HG03025 (cell line): ENCODE data around the gene FNDC10.

Experiments
- ATAC-seq: cut with Tn5 transposase; IDR thresholded peaks from one replicate; pipeline ENCODE4 v1.9.1; 2021; ENCODE audit warnings: mild to moderate bottlenecking, moderate library complexity; ENCODE audit not compliant: unreplicated experiment, low FRiP score

The FNDC10 gene

GRCh38 chr1:1628754-1629429 lies 29.0 kb upstream of the FNDC10 start:
- no peak for ATAC-seq

- no peak for ATAC-seq
Observed at GRCh38 chr1:1627829-1628753, 28.2 kb upstream of the FNDC10 start.

GRCh38 chr1:1627261-1627828 lies 27.4 kb upstream of the FNDC10 start:
- no peak for ATAC-seq

GRCh38 chr1:1626207-1627141 lies 26.5 kb upstream of the FNDC10 start:
- no peak for ATAC-seq

GRCh38 chr1:1625824-1626206 lies 25.9 kb upstream of the FNDC10 start:
- no peak for ATAC-seq

GRCh38 chr1:1625404-1625775 lies 25.5 kb upstream of the FNDC10 start:
- ATAC-seq = no peak

- no peak for ATAC-seq
Observed at GRCh38 chr1:1624443-1625403, 24.8 kb upstream of the FNDC10 start.

GRCh38 chr1:1623631-1624442 lies 23.9 kb upstream of the FNDC10 start:
- no peak for ATAC-seq

- ATAC-seq = no peak
Observed at GRCh38 chr1:1623181-1623630, 23.3 kb upstream of the FNDC10 start.

- ATAC-seq = no peak
Observed at GRCh38 chr1:1622788-1623094, 22.8 kb upstream of the FNDC10 start.

- no peak for ATAC-seq
Observed at GRCh38 chr1:1622010-1622787, 22.3 kb upstream of the FNDC10 start.

- ATAC-seq = no peak
Observed at GRCh38 chr1:1621173-1622009, 21.5 kb upstream of the FNDC10 start.

GRCh38 chr1:1620433-1621139 lies 20.7 kb upstream of the FNDC10 start:
- ATAC-seq = no peak

- no peak for ATAC-seq
Observed at GRCh38 chr1:1619917-1620361, 20.0 kb upstream of the FNDC10 start.

- no peak for ATAC-seq
Observed at GRCh38 chr1:1618396-1619068, 18.6 kb upstream of the FNDC10 start.

- no peak for ATAC-seq
Observed at GRCh38 chr1:1617925-1618324, 18.0 kb upstream of the FNDC10 start.
